ENCODE data around the gene HUNK. TPM values are rescaled to one million over a fixed set of nuclear protein-coding genes. Genes with fewer than 3 reads are reported as not detected.
"Not testable (repeated sequence)": the region's sequence is repeated elsewhere in the genome, so short reads cannot be mapped to it uniquely, and the experiment has no call there.

Gene HUNK
- total RNA-seq, 2 experiments from 2014 or later = not detected

- TF ChIP-seq, protein P1, sequence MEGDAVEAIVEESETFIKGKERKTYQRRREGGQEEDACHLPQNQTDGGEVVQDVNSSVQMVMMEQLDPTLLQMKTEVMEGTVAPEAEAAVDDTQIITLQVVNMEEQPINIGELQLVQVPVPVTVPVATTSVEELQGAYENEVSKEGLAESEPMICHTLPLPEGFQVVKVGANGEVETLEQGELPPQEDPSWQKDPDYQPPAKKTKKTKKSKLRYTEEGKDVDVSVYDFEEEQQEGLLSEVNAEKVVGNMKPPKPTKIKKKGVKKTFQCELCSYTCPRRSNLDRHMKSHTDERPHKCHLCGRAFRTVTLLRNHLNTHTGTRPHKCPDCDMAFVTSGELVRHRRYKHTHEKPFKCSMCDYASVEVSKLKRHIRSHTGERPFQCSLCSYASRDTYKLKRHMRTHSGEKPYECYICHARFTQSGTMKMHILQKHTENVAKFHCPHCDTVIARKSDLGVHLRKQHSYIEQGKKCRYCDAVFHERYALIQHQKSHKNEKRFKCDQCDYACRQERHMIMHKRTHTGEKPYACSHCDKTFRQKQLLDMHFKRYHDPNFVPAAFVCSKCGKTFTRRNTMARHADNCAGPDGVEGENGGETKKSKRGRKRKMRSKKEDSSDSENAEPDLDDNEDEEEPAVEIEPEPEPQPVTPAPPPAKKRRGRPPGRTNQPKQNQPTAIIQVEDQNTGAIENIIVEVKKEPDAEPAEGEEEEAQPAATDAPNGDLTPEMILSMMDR (IDR thresholded peaks at IDR 0.05) = no peak
- Histone ChIP-seq H3K36me3 (ENCODE audit: insufficient read depth, low read length) (no peaks in the 10 kb centered on the region), H3K4me3 (ENCODE audit: low read length) (no peak overlapping the region), H3K4me1 (ENCODE audit: insufficient read depth, low read length) (no peaks in the 10 kb centered on the region), H3K9me3 (ENCODE audit: control insufficient read depth in 1 of 2, insufficient read depth in 1 of 2, low read length in 2 of 2) (peaks cover 0 to 3% of the 10 kb centered on the region in 2 experiments), H3K27me3 (ENCODE audit: control insufficient read depth in 1 of 2, insufficient read depth in 2 of 2, low read length in 2 of 2) (no peaks in the 10 kb centered on the region), H3K27ac (ENCODE audit: low read depth in 1 of 2, low read length in 2 of 2) (no peak overlapping the region)
- Mint-ChIP-seq H3K36me3 (ENCODE audit: low read depth) (no peaks in the 10 kb centered on the region), H3K27ac (no peak overlapping the region), H3K4me3 (no peak overlapping the region), H3K9me3 (no peaks in the 10 kb centered on the region), H3K27me3 (peaks cover 13% of the 10 kb centered on the region), H3K4me1 (ENCODE audit: low read depth) (no peaks in the 10 kb centered on the region)
- DNase-seq (no peak), ATAC-seq (ENCODE audit: poor library complexity) (no peak)
- ChIA-PET CTCF (no interaction called here), POLR2A (no interaction called here)
- intact Hi-C loops (cut with DNase I, micrococcal nuclease) = no loop called here
Observed at GRCh38 chr21:31855180-31855579, 17.6 kb upstream of the HUNK start.

DNA sequence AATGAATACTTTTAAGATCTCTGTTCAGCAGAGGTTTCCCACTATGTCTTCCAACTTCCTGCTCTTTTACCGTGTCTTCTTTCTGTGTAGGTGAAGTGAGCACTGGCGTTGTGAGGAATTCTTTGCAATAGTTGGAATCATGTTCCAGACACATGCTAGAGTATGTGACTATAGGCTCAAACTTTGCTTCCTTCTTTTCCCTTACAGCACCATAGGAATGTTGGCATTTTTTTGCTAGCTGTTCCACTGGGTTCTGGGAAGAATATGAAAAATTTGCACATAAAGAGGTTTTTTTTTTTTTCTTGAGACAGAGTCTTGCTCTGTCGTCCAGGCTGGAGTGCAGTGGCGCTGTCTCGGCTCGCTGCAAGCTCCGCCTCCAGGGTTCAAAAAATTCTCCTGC, 15.7 kb upstream of the HUNK start:
- DNase-seq = no peak
- no peak overlapping the region for H3K4me3 ChIP-seq (ENCODE audit: low read length)
- Mint-ChIP-seq H3K4me3 (no peak overlapping the region), H3K27me3 (peaks cover 8% of the 10 kb centered on the region), H3K4me1 (ENCODE audit: low read depth) (no peaks in the 10 kb centered on the region), H3K27ac (no peak overlapping the region), H3K9me3 (no peaks in the 10 kb centered on the region), H3K36me3 (ENCODE audit: low read depth) (no peaks in the 10 kb centered on the region)
- no peak for ATAC-seq (ENCODE audit: poor library complexity)
- no peaks in the 10 kb centered on the region for H3K9me3 ChIP-seq (ENCODE audit: control insufficient read depth in 1 of 2, insufficient read depth in 1 of 2, low read length in 2 of 2)
- H3K27me3 ChIP-seq (ENCODE audit: control insufficient read depth in 1 of 2, insufficient read depth in 2 of 2, low read length in 2 of 2) = peaks cover 2 to 4% of the 10 kb centered on the region in 2 experiments
- POLR2A ChIA-PET = no interaction called here
- no peaks in the 10 kb centered on the region for H3K4me1 ChIP-seq (ENCODE audit: insufficient read depth, low read length)
- no peaks in the 10 kb centered on the region for H3K36me3 ChIP-seq (ENCODE audit: insufficient read depth, low read length)
- CTCF ChIA-PET = no interaction called here
- H3K27ac ChIP-seq (ENCODE audit: low read depth in 1 of 2, low read length in 2 of 2) = no peak overlapping the region
- intact Hi-C loops (cut with DNase I, micrococcal nuclease) = no loop called here
- TF ChIP-seq, protein P1 (IDR thresholded peaks at IDR 0.05) = no peak

DNA sequence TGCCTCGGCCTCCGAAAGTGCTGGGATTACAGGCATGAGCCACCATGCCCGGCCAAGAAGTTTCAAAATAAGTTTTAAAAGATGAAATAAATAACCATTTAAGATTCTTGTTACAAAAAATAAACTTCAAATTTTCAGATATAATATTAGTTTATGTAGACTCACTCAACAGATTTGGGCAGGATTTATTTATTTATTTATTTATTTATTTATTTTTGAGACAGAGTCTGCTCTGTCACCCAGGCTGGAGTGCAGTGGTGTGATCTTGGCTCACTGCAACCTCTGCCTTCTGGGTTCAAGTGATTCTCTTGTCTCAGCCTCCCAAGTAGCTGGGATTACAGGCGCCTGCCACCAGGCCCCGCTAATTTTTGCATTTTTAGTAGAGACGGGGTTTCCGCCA, 15.2 kb upstream of the HUNK start:
- H3K36me3 ChIP-seq (ENCODE audit: insufficient read depth, low read length); H3K9me3 ChIP-seq (ENCODE audit: control insufficient read depth in 1 of 2, insufficient read depth in 1 of 2, low read length in 2 of 2); H3K27ac ChIP-seq (ENCODE audit: low read depth in 1 of 2, low read length in 2 of 2); intact Hi-C loops (cut with DNase I, micrococcal nuclease); H3K9me3 Mint-ChIP-seq; DNase-seq; H3K4me3 ChIP-seq (ENCODE audit: low read length); H3K27ac Mint-ChIP-seq; ATAC-seq (ENCODE audit: poor library complexity); H3K4me3 Mint-ChIP-seq; H3K27me3 ChIP-seq (ENCODE audit: control insufficient read depth in 1 of 2, insufficient read depth in 2 of 2, low read length in 2 of 2); CTCF ChIA-PET; H3K27me3 Mint-ChIP-seq; H3K4me1 ChIP-seq (ENCODE audit: insufficient read depth, low read length); H3K4me1 Mint-ChIP-seq (ENCODE audit: low read depth); H3K36me3 Mint-ChIP-seq (ENCODE audit: low read depth): not testable (repeated sequence)
- POLR2A ChIA-PET = interaction anchor here (0.6 kb wide), 1 partner anchor 156 kb away, joined by 3 read pairs; no protein-coding TSS in a partner anchor

DNA sequence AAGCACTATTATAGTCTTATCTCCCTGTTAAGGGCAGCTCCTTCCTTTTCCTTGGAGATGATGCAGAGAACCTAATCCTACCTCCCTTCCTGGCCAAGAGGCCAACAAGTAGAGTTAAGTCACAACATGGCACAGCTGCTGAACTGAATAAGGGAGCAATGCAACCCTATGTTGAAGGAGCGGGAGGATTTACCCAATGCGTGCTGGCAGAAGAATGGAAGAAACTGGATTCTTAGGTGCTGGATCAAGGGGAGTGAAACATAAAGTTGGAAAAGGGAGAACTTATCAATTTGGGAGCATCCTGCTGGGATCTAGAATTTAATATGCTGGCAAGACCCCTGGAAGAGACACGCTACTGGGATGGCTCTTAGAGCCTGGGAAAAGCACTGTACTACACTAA, 12.0 kb upstream of the HUNK start:
- intact Hi-C loops (cut with DNase I, micrococcal nuclease) = no loop called here
- no peak overlapping the region for H3K4me3 Mint-ChIP-seq
- Histone ChIP-seq H3K27me3 (ENCODE audit: control insufficient read depth in 1 of 2, insufficient read depth in 2 of 2, low read length in 2 of 2) (peaks cover 2 to 4% of the 10 kb centered on the region in 2 experiments), H3K9me3 (ENCODE audit: control insufficient read depth in 1 of 2, insufficient read depth in 1 of 2, low read length in 2 of 2) (no peaks in the 10 kb centered on the region), H3K36me3 (ENCODE audit: insufficient read depth, low read length) (no peaks in the 10 kb centered on the region), H3K4me3 (ENCODE audit: low read length) (no peak overlapping the region), H3K27ac (ENCODE audit: low read depth in 1 of 2, low read length in 2 of 2) (no peak overlapping the region), H3K4me1 (ENCODE audit: insufficient read depth, low read length) (no peaks in the 10 kb centered on the region)
- no peak overlapping the region for H3K27ac Mint-ChIP-seq
- ChIA-PET POLR2A (no interaction called here), CTCF (no interaction called here)
- ATAC-seq (ENCODE audit: poor library complexity) (no peak), DNase-seq (no peak)
- TF ChIP-seq, protein P1 (IDR thresholded peaks at IDR 0.05) = no peak
- H3K27me3 Mint-ChIP-seq = peaks cover 4% of the 10 kb centered on the region
- H3K36me3 Mint-ChIP-seq (ENCODE audit: low read depth) = no peaks in the 10 kb centered on the region
- no peaks in the 10 kb centered on the region for H3K4me1 Mint-ChIP-seq (ENCODE audit: low read depth)
- no peaks in the 10 kb centered on the region for H3K9me3 Mint-ChIP-seq

Measured in CD4-positive, alpha-beta T cell (primary cell).